Suppressor macrophage (primary cell): Measurements from ENCODE around the gene PPP1R37.
"Not testable (repeated sequence)": the region's sequence is repeated elsewhere in the genome, so short reads cannot be mapped to it uniquely, and the experiment has no call there.

Source experiments
- DNase-seq, 4 experiments: peaks; one replicate each; pipeline ENCODE4 v3.0.0-alpha.2; 2020 to 2022

Gene PPP1R37

GRCh38 chr19:45117671-45118070 lies 24.7 kb downstream of the PPP1R37 start:
- DNase-seq = peak in 2 of 4 experiments; percentile 14 to 70

GRCh38 chr19:45118106-45118505 lies 25.1 kb downstream of the PPP1R37 start:
- peak in 3 of 4 experiments; percentile 41 to 60 (median 46) for DNase-seq

- not testable (repeated sequence) for DNase-seq
Observed at GRCh38 chr19:45118591-45119355, 25.8 kb downstream of the PPP1R37 start.

DNA sequence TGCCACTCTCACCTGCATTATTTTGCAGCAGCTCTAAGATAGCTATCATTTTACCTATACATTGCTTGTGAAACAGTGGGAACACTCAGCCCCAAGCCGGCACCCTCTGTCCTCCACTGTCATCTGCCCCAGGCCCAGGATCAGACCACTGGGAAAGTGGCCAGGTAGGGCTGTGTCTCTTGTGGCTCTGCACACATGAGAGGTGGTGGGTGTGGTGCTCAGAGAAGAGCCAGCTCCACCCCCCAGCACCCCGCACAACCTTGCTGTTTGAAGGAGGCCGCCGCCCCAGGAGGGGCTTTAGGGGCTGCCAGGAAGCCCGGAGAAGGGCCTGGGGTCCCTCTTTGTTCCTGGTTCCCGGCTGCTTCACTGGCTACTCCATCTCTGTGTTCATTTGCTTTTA lies 26.6 kb downstream of the PPP1R37 start:
- no peak for DNase-seq

DNA sequence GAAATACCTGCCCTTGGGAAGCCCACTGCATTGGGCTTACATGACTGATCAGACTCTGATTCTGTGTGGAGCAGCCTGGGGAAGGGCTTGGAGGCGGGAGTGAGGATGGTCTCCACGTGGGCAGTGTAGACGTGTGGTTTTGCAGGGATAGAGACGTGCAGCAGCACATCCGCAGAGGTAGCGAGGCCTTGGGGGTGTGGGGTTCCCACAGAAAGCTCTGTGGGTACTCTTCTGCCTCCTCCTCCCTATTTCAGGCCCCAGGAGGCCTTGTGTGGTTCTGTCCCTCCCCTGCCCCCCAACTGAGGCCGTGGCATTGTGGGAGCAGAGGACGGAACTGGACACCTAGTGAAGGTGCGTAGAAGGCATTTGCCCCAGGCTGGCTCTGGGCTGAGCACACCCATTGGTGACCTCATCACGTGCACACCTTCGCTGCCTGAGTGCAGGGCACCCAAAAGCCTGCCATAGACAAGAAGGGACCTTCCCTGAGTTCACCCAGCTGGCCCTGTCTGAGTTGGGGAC lies 28.9 kb downstream of the PPP1R37 start:
- DNase-seq = no peak

DNA sequence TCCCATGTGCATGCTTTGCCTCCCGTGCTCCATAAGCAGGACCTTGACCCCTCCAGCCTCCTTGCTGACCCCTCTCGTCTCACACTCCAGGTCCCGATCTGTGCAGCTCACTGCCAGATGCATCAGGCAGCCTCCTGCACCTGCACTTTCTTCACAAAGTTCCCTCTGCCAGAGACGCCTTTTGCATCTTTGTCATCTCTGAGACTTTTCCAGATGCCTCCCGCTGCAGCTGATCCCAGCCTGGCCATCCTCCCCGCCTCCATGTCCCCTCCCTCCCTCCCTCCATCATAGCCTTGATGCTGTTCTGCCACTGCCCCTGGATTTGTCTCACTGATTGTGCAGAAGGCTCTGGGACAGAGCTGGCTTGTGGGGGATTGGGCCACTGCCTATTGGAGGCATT lies 29.9 kb downstream of the PPP1R37 start:
- no peak for DNase-seq

GRCh38 chr19:45123440-45123850 lies 30.5 kb downstream of the PPP1R37 start:
- DNase-seq = no peak

- DNase-seq = no peak
Observed at GRCh38 chr19:45124021-45124420, 31.0 kb downstream of the PPP1R37 start.

DNA sequence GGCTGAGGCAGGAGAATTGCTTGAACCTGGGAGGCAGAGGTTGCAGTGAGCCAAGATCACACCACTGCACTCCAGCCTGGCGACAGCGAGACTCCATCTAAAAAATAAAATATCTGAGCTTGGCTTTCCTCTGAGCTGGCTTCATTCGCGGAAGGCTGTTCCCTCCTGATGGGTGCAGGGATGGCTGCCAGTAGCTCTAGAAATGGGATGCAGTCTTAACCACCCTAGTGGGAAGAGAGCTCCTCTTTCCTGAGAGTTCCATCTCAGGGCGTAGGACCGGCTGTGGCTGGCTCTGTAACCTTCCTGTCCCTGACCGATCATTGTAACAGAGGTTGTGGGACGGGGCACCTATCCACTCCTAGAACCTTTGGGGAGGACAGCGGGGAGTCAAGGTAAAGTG lies 32.4 kb downstream of the PPP1R37 start:
- DNase-seq = no peak

GRCh38 chr19:45125975-45126493 lies 33.1 kb downstream of the PPP1R37 start:
- DNase-seq = peak; percentile 72 to 87 (median 78)

DNA sequence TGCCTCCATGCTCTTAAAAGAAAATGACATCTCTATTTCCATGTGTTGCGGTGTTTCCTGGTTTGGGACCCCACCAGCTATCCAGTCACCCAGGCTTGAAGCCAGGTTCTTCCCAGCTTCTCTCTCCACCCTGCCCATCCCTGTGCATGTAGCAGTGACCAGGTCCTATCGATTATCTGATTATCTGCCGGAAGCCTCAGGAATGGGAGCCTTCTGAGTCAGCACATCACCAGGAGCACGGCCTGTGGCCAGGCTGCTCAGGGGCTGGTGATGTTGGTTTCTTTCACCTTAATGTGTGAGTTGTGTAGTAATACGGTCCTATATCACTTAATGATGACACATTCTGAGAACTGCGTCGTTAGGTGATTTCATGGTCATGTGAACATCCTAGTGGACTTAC lies 33.7 kb downstream of the PPP1R37 start:
- no peak for DNase-seq

DNA sequence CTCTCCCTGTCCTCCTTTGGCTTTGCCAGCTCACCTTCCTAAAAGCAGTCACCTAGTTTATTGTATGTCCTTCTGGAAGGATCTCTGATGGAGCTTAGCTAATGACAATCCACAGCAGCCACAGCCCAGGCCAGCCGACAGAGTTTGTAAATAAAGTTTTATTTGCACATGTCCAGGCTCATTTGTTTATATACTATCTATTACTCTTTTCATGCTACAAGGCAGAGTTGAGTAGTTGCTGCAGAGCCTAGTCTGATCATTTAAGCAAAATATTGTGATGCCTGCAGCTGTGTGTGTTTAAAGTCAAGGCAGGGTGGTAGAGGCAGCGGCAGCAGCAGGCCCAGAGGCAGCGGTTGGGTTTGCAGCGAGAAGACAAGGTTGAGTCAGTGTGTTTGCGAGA lies 35.2 kb downstream of the PPP1R37 start:
- no peak for DNase-seq

DNA sequence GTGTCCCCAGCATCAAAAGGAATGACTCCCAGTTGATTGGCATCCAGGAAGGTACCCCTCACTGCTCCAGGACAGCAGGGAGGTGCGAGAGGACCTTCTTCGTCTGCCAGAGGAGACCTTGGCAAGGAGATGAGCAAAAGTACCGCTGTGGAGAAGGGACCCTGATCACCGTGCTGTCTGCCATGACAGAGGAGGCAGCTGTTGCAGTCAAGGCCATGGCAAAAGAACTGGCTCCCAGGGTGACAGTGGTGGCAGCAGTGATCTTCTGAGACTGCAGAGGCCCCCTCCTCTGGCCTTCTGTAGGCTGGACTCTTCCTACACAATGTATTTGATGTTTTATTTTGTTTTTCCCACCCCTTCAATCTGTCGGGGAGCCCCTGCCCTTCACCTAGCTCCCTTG lies 35.8 kb downstream of the PPP1R37 start:
- DNase-seq = no peak

- no peak for DNase-seq
Observed at GRCh38 chr19:45130236-45130635, 37.3 kb downstream of the PPP1R37 start.

- DNase-seq = peak in 1 of 4 experiments; percentile 47
Observed at GRCh38 chr19:45130888-45131615, 38.1 kb downstream of the PPP1R37 start.

- no peak for DNase-seq
Observed at GRCh38 chr19:45133661-45134060, 40.7 kb downstream of the PPP1R37 start.

GRCh38 chr19:45135176-45135885 lies 42.4 kb downstream of the PPP1R37 start:
- peak in 1 of 4 experiments; percentile 50 for DNase-seq

DNA sequence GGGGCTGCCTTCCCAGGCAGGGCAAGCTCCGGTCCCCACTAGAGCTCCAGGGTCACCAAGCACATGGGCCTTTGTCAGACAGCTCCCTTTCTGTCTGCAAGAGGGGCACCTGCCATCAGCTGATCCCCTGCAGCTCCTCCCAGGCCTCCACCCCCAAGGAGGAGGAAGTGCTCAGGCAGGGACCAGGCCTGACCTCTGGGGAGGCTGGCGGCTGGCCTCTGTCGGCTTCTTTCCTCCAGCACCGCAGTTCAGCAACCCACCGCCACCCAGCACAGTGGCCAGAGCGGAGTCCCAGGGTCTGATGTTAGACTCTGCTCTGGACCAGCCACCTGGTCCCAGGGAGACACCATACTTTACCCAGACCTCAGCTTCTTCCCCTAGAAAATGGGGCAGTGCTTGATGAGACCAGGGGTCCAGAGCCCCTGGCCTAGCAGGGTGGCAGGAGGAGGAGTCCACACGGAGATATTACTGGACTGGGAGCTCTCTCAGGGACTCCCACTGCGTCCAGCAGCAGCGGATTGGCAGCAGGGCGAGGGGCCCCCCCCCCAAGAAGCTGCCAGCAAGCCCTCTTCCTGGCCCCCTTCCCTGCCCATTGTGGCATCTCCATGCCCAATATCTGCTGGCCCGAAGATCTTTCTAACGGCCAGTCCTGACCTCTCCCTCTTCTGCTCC lies 43.7 kb downstream of the PPP1R37 start:
- DNase-seq = peak in 2 of 4 experiments; percentile 52 to 57

DNA sequence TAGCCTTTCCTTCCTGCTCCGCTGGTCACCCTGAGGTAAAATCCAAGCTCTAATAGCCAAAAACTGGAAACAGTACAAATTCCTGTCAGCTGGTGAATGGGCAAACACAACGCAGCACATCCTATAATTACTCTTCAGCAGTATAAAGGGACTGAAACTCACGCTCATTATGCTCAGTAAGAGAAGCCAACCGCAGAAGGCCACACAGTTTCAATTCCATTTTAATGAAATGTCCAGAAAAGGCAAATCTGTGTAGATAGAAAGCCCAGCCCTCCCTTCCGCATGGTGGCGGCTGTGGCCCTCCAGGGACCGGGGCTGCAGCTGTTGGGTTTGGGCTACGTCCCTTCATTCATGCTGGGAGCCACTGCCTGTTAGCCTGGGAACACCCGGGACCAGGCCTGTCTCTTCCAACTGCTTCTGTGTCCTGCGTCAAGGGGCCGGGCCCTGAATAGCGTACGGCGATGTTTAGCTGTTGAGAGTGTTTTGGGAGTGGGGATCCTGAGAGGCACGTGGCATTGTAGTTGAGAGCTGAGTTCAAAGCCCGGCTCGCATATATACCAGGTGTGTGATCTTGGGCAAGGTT lies 44.3 kb downstream of the PPP1R37 start:
- no peak for DNase-seq

- peak in 1 of 4 experiments; percentile 38 for DNase-seq
Observed at GRCh38 chr19:45138303-45138751, 45.3 kb downstream of the PPP1R37 start.

DNA sequence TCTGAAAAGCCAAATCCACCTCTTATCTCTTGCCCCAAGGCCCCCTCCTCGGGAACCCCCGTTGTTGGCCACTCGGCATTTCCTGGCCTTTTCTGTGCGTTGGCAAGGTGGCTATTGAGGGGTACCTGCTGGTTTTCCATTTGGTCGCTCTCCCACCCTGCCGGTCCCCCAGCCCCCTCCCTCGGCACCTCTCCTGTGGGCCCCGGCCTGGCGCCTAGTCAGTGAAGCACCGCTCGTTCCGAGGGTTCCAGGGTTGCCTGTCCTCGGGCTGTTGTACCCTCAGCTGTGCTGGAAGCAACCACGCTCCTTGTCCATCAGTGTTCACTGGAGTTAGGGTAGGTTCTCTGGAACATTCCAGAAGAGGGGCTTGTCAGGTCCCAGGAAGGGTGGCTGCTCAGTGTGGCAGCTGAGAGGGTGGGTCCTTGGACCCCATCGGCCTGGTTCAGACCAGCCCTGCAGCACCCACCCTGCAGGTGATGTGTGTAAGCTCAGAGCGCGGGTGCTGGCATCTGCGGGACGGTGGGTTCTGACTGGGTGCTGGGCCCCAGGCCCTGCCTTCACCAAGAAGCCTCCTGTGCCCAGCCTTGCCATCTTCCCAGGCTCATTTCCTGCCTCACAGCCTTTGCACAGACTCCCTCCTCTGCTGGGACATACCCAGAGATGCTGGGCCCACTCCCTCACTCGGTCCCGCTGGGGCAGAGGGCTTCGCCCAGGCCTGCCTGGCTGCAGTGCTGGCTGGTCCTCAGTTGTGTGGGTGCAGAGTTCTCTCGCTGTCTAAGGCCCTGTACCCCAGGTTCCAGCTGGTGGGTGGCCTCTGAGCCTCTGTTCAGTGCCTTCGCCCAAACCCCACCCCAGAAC lies 46.5 kb downstream of the PPP1R37 start:
- DNase-seq = no peak
